Activated CD4-positive, alpha-beta T cell treated with anti-CD3 and anti-CD28 coated beads, Interleukin-2, Interleukin-6, amounts not matched to agents 100 ng/mL and 50 ng/mL, durations not matched to agents 16 hours and 8 hours (primary cell): ENCODE results near the gene VPS41.

Experiments used
- DNase-seq: peaks from one replicate; pipeline ENCODE4 v3.0.0-alpha.2; 2020

VPS41 gene

DNA sequence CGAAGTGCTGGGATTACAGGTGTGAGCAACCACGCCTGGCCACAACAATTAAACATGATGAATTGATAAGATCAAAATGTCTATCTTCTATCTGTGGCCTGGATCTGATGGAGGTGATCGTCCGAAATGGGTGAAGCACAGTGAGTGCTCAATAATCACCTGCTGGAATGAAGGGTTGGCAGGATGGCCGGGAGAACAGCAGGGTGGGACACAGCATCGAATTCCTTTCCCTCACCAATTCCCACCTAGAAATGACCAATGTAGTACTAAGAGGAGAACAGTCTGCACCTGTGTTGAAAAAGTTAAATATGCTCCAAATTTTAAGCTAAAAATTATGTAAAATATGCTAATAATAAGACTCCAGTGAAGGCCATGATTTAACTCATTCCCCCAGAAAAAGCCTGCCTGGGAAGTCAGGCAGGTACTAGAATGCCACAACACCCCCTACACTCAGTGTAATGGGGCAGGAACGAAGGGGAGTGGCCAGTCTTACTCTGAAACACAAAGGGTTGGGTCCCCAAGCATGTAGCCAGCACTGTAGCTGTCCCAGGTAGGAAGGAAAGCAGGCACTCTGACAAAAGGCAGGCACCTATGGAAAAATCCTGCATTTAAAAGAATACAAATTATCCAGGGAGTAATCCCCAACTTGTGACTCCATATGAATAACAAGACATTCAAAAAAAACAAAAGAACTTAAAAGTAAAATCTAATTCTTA lies 110.3 kb downstream of the VPS41 start:
- DNase-seq = no peak

DNA sequence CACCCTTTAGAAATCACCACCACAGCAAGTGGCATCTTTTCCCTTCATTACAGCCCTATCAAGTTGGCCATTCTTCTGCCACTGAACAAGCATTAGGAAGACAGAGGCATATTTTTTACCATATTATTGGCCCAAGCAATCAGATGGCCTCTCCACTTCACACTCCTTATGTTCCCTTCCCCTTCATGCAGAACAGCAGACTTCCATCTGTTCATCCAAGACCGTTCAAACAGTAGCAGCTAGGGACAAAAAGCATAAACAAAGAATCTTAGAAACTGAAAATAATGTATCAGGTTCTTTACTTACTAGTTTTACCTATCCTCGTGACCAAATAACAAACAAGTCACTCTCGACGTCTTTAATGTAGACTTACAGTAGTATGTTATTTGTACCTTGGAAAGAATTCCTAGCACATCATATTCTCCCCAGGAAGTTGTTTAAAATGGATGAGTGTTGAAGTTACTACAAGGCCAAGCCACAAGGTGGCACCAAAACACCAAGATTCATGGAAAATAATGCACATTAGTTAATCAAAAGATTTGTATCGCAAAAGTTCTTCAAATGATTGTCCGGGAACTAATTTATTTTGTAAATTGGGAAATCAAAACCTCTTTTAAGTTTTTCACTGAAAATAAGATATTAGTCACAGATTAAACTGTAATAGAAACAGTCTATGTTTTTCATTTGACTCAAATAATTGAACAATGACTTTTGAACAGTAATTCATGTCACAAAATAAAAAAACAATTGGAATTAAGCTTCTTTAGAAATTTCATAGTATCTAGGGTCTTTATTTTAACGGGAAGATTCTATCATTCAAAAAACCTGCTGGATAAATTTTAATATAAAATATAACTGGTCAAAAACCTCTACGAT lies 112.1 kb downstream of the VPS41 start:
- DNase-seq = peak; percentile 50

GRCh38 chr7:38795593-38795992 lies 113.4 kb downstream of the VPS41 start:
- DNase-seq = no peak

- DNase-seq = no peak
These were observed 127.0 kb downstream of the VPS41 start for GRCh38 chr7:38781991-38782390.

DNA sequence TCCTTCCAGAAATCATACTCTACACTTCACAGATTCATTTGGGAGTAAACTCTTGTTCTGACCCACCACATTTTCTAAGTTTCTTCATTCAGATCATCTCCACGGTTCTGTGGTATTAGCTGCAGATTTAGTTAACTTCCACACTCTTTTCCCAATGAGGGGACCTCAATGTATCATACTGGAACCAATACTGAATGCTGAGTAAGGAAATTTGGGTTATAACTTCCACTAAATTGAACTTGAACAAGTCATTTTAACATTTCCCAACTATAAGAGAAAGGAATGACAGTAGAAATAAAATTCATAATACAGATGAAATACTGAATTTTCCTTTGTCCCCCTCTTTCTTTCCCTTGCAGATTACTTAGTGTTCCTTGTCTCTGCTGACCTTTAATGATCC lies 131.4 kb downstream of the VPS41 start:
- no peak for DNase-seq

DNA sequence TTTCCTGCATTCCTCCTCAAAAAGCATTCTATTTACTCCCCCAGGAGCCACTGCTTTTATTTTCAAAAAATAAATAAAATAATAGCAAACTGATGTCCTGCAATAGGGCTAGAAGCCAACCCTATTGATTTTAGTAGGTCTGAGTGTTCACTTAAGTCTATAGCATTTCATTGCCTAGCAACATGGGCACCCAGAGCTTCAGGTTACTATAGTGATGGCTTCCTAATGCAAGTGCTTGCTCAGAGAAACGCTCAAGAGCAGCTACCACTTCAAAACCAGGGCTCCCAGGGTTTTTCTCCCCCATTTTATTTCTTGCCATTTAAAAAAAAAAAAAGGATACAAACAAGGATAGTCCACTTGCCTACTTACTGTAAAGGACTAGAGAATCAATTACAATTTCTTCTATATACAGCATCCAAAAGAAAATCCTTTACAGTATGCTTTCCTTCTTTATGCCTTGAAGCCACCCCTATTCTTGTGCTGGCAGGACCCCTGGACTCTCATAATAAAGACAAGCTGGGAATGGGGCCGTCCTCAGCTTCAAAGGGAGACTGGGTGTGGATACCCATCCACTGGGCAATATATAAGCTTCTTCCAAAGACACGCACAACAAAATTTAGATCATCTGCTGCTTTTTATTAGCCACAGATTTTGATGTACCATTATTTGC lies 133.3 kb downstream of the VPS41 start:
- no peak for DNase-seq

- DNase-seq = no peak
These were observed 135.6 kb downstream of the VPS41 start for GRCh38 chr7:38773430-38773829.

DNA sequence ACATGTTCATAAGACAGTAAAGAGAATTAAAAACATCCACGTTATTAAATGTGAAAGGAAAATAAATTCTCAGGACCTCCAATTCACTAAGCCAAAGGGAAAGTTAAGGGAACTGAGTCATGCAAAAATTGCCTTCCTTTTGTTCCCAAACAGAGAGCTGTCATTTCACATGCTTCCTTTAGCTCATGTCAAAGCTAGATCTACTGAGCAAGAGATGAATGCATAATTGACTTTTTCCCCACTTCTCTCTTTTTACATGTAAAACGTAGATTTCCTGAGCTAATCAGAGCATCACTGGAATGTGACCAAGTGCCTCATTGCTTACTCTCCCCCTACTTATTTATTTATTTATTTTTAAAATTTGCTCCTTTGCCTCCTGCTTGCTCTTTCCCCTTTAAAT lies 148.8 kb downstream of the VPS41 start:
- DNase-seq = no peak

- no peak for DNase-seq
These were observed 150.0 kb downstream of the VPS41 start for GRCh38 chr7:38759028-38759427.

DNA sequence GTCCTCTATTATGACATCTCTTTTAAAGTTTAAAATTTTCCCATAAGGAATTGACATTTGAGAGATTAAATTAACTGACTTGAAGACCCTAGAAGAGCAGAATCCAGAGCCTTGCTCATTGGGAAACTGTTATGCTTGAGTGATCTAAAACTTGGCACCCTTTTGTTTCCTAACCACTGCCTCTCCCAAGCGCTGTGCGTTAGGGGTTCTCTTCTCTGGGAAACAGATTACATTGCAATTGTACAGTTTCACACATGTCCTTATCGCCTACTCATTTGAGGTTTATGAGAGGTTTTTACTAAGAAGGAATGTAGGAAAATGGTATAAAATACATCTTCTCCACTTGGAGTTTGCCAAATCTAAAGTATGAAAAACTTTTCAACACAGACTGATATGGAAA lies 151.1 kb downstream of the VPS41 start:
- DNase-seq = no peak

- DNase-seq = no peak
These were observed 152.5 kb downstream of the VPS41 start for GRCh38 chr7:38756521-38756920.

- DNase-seq = no peak
These were observed 155.6 kb downstream of the VPS41 start for GRCh38 chr7:38753347-38753746.

GRCh38 chr7:38751416-38751815 lies 157.6 kb downstream of the VPS41 start:
- no peak for DNase-seq

- DNase-seq = no peak
These were observed 160.9 kb downstream of the VPS41 start for GRCh38 chr7:38748056-38748610.

DNA sequence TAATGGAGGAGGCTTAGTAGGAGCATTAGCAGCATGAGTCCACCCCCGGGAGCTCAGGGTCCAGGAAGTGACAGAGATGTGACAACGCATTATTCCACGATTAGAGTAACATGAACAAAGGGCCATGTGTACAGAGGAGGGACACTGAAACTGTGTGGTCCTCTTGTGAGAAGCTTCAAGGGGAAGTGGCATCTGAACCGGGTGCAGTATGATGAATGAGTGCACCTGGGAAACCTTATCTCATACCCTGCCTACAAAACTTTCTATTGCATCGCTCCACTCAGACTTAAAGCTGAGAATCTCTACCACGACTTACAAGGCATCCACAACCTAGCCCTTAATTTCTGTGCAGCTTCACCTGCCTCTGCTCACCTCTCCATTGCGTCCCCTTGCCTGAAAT lies 162.6 kb downstream of the VPS41 start:
- DNase-seq = no peak

DNA sequence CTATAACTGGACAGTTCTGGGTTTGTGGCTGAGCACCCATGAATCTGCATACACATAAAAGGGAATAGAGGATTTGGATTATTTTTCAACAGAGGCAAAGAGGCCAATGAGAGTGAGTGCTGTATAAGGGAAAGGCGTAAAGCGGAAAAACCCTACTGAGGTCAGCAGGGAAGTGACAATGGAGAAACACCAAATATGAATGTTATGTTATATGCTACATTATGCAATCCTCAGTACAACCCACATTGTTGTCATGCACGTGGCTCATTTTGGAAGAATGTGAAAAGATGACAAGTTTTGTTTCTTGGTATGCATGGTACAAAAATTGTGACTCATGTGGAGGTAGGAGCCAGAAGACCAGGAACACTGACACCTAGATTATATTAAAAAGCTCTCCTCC lies 164.2 kb downstream of the VPS41 start:
- peak; percentile 35 for DNase-seq

DNA sequence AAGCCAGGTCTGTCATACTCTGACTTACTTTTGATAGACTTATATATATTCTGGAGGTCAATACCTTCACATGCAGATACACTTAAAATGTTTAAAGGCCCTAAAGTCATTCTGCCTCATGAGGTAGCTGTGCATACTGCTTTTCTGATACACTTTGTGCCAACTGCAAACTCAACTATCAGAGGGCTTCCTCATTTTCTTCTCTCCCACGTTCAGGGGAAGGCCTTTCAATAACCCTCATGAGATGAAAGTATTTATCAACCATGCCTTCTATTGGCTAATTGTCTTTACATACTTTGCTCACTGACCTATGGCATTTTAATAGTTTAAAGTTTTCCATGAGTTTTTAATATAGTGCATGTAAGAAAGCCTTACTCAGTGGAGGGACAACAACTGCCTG lies 165.1 kb downstream of the VPS41 start:
- DNase-seq = no peak

DNA sequence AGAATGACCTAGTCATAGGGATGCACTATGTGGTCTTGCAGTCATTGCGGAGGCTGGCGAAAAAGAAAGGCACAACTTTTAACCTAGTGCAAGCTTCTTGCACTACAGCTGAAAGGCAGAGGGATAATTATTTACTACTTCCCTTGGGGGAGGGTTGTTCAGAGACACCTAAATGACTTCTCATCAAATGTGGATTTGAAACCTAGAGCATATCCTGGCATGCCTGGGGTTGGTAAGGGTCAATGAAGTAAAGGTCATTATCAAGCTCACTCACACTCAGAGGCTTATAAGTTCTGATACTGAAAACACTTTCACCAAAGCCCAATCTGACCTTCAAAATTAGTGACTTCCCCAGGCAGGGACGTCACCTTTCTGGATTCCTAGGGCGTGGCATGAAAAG lies 168.9 kb downstream of the VPS41 start:
- no peak for DNase-seq

DNA sequence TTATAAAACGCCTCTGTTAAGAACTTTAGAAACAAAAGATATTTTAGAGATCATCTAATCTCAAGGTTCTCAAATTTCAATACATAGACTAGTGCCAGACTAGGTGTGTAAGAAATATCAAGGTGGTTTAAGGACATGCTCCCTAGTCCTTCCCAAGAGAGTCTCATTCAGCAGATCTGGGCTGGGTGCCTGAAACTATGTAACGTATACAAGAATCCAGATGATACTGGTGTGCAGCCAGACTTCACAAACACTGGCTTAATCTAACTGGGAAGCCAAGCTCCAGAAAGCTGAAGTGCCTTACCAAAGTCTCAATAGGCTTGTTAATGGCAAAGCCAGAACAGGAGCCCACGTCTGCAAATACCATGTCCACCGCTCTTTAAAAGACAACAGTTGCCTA lies 172.9 kb downstream of the VPS41 start:
- no peak for DNase-seq

GRCh38 chr7:38731215-38731614 lies 177.8 kb downstream of the VPS41 start:
- no peak for DNase-seq

DNA sequence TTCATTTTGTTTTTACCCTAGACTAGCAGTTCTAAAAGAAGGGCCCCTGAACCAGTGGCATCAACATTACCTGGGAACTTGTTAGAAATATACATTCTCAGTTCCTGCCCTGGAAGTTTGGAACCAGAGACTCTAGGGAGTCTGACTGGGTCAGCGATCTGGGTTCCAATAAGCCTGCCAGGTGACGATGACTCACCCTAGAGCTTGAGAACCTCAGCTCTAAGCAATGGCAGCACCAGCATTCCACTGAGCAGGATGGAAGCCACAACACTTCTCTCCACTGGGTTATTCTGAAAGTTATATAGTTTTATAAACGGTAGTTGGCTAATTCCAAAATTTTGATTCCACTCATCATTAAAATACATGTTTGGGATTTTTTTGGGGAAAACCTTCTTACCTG lies 180.8 kb downstream of the VPS41 start:
- DNase-seq = no peak

DNA sequence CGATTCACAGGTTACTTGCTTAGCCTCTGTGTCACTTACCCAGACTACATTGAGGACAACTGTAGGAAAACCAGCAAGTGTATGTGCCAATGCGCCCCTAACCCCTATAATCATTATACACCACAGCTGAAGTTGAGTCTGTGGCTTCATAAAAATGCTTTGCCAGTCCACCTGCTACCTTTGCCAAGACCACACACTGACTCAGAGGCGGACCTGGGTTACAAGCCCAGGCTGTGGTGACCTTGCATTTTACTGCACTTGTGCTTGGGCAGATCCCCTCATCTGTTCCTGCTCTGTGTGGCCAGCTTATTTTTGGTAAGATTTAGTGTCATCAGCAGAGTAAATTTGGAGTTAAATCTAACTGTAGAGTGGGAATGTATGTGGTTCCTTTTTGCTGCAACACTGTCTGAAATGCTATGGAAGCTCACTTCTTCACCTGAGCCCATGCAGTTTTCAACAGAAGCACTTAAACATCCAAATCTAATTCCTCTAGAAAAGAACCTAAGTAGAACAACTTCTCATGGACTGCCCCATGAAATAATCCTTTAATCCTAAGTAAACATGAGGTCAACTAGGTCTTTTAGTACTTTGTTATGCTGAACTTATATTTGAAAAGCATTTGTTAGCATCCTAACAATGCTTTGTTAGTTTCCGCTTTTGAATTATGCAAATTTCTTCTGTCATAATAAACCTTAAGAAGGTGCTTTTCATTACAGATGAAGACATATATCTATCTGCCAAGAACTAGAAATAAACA lies 181.6 kb downstream of the VPS41 start:
- DNase-seq = no peak

- no peak for DNase-seq
These were observed 185.7 kb downstream of the VPS41 start for GRCh38 chr7:38723327-38723726.
